ENCODE results near the gene MAP3K10.

DNA sequence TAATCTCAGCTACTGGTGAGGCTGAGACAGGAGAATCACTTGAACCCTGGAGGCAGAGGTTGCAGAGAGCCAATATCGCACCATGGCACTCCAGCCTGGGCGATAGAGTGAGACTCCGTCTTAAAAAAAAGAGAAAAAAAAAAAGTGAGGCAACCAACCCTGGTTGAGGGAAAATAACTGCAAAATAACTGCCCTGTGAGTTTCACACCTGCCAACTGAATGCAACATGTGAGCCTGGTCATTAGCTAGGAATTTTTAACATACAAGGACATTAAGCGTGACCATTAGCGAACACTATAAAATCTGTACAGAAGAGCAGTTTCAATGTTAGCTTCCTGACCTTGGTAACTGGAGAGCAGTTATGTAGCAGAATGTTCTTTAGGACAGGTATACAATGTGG lies 37.6 kb downstream of the MAP3K10 start:
- no peak for TF ChIP-seq POLR2A (IDR thresholded peaks at IDR 0.05; ENCODE audit: low read length)
- TF ChIP-seq GATA1 (IDR thresholded peaks at IDR 0.05; ENCODE audit: low read depth, low read length): no peak
